Middle frontal gyrus (tissue), 1 donor: ENCODE data around the gene CEP170B.
"Not testable (repeated sequence)": the region's sequence is repeated elsewhere in the genome, so short reads cannot be mapped to it uniquely, and the experiment has no call there.

Experiments
- DNase-seq: peaks from one replicate; pipeline ENCODE4 v3.0.0-alpha.2; 2015; ENCODE audit warnings: low spot score; ENCODE audit errors: extremely low spot score

The CEP170B gene

DNA sequence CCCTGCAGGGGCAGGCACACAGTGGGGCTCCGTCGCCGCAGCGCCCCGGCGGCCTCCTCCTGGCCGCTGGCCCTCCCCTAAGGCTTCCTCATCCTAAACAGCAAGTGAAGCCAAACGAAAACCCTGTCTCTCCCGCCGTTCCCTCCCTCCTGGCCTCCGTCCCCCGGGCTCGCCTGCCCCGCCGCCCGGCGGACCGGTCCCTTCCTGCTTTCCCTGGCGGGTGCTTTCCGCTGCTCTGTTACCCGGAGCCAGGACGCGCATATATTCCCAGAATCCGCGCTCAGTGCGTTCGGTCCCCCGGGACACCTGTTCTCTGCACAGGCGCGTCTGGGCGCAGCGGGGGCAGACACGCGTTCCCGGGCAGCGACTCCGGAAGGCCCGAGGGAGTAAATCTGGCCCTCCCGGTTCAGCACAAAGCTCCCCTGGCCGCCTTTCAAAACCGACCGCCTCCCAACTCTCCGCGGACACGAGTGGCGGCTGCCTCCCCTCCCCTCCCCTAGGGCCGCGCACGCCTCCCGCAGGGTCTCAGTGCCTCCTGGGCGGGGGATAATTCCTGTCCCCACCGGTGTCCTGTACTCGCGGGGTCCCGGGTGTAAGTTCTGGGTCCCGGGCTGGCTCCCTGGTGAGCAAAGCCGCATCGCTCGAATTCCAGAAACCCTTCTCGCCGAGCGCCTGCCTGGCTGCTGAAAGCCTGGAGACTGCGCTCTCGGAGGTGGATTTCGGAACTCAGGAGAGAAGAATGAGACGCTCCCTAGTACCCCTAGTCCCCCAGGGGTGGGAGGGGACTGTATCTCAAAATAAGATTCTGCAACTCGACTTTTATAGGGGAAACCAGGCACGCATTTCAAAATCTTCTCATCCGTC lies 21.4 kb upstream of the CEP170B start:
- no peak for DNase-seq

DNA sequence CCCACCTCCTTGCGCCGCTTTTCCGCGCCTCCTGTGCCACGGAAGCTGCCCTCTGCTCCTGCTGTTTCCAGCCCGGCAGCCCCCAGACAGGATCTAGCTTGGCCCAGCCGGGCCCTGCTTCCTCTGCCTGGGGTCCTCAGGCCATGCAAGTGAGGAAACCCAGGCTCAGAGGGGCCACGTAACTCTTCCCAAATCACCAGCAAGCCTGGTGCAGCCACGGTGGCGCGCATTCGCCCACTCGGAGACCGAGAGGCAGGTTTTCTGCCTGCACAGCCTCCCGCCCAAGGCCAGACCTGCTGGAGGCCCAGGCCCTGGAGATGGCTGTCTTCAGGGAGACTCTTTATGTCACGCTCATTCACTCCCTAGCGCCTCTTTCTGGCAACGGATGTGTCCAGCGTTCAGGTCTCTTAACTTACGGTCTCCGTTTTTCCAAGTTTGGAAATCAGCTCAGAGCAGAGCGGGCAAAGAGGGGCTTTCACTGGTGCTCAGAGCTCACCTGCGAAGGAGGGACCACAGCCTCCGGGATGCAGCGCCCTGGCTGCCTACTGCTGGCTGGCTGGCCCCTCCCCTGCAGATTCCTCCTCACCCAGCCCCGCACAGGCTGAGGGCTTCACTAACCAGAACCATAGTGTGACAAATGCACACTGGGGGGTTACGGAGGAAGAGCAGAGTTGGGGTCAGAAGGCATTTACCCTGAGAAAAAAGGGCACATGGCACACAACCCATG lies 20.6 kb upstream of the CEP170B start:
- DNase-seq, result no peak

DNA sequence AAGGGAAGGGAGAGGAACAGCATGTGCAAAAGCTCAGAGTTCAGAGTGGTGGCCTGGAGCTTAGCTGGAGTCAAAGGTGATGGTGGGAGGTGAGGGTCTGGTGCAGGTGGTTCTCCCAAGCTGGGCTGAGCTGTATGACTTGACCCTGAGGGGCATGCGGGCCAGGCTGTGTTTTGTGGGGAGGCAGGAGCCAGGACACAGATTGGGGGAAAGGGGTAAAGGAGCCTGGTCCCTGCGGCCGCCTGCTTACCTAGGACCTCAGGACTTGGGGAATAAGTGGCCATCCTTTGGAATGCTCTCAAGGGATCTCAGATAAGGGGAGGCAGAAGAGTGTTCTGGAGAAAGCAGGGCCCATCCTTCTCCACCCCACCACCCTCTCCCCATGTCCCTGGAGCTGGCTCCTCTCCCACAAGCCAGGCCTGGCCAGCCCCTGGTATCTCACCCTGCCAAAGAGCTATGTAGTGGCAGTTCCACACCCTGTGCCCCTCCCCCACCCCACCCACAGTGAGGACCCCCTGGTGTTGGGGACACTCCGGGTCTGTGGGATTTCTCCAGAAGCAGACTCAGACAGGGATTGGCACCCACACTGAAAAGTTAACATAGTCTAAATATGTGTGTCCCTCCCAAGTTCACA lies 19.9 kb upstream of the CEP170B start:
- DNase-seq, result no peak

DNA sequence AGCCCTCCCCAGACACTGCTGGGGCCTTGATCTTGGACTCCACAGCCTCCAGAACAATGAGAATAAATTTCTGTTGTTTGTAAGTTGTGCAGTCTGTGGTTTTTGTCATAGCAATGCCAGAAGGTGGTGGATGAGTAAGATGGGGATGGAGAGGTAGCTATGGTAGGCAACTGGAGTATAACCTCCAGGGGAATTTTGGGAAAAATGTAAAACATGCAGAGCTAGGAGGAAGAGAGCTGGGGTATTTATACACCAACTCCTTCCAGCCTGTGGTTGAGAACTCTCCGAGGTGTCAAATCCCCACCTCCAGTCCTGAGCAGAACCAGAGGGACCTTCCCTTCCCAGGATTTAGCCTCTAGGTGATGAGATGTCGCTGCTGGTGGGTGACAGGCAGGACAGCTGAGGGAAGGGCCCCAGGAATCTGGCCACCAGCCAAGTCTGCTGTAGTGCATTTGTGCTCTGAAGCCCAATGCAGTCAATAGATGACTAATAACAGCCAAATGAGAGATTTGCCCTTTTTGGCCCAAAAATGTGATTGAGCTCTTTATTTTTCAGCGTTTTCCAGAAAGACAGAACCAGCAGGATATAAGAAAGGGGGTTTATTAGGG lies 19.1 kb upstream of the CEP170B start:
- DNase-seq, result no peak

DNA sequence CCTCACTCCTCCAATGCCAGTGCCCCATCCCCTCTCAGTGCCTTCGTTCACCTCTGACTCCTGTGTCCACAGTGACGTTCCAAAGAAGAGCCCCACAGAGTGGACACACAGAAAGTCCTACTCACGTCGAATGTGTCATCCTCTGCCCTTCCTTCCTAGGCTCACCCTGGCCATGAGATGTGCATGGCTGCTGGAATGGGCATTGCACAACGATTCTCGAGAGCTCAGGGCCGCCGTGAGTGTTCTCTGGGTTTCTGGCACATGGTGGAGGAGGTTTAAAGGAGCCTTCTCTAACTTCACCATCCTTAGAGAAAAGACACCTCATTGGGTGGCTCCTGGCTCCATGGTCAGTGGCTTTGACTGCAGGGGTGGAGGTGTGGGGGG lies 12.8 kb upstream of the CEP170B start:
- no peak for DNase-seq

- no peak for DNase-seq
These were observed 9.5 kb upstream of the CEP170B start for GRCh38 chr14:104855532-104856090.

DNA sequence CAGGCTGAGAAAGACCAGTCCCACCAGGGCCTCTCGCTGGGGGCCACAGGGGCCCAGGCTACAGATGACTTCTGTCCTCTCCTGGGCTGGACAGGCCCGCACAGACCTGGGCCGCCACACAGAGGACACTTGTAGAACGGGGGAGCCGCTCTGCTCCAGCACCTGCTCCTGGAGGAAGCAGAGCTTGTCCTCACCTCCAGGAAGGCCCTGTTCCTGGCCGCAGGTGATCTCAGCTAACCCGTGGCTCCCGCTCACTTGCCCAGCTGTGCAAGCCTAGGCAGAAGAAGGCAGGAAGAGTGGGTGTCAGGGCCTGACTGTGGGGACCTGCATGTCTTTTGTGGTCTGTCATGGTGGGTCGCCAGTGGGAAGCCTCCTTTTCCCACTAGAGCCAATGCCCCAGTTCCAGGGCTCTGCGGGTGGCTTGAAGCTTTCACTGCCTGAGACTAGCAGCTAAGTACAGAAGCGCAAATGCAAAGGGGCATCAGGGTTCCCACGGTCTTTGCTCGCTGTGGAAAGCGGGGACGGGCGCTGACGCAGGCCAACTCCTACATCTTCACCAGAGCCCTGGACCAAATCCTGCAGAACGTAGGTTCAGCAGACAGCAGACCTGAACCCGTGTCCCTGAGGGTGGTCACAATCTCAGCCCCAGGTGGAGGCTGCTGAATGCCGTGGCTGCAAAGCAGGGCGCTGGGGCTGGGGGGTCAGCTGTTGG lies 8.8 kb upstream of the CEP170B start:
- DNase-seq, result no peak

DNA sequence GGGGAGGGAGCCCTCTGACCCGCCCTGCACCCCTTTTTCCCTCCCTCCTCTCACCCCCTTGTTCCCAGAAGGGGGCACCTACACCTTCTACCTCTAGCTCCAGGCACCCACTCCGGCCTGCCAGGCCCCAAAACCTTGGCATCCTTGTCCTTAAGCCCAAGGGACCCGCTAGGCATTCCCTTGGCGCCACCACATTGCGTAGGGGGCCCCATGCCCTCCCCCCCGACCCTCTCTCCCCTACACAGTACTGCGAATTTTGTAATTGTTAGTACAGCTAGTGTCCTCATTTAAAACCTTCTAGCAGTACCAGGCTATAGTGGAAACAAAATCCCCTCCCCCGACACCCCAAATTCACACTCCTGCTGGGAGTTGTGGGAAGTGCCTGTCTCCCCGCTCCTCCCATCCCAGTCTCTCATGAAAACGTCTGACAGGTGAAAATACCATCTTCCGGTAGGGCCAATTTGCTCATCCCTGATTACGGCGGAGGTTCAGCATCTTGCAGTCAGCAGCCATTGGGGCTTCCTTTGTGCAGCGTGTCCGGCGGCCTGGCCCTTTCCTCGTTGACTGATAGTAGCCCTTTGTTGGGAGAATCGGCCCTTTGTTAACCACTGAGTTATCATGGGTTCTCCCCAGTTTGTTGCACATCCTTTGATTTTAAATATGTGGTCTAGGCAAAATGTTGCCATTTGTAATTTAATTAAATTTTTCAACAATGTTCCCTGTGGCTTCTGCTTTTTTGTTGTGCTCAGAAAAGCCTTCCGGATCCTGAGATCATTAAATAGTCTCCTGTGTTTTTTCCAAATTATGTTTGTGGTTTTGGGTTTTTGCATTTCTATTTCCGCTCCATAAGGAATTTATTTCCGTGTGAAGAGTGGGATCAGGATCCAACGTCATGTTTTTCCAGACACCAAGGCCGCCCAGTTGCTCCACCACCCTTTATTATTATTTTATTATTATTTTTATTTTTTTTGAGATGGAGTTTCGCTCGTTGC lies 7.9 kb upstream of the CEP170B start:
- DNase-seq, result no peak

DNA sequence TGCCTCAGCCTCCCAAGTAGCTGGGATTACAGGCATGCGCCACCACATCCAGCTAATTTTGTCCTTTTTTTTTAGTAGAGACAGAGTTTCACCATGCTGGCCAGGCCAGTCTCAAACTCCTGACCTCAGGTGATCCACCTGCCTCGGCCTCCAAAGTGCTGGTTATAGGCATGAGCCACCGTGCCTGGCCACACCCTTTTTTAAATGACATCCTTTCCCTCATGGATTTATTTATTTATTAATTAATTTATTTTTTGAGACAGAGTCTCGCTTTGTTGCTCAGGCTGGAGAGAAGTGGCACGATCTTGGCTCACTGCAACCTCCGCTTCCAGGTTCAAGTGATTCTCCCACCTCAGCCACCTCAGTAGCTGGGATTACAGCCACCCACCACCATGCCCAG lies 7.1 kb upstream of the CEP170B start:
- DNase-seq, result not testable (repeated sequence)

DNA sequence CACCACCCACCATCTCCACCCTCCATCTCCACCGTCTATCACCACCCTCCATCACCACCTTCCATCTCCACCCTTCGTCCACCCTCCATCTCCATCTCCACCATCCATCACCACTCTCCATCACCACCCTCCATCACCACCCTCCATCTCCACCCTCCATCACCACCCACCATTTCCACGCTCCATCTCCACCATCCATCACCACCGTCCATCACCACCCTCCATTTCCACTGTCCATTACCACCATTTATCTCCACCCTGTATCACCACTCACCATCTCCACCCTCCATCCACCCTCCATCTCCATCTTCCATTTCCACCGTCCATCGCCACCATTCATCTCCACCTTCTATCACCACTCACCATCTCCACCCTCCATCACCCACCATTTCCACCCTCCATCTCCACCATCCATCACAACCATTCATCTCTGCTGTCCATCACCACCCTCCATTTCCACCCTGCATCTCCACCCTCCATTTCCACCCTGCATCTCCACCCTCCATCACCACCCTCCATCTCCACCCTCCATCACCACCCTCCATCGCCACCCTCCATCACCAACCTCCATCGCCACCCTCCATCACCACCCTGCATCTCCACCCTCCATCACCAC lies 6.1 kb upstream of the CEP170B start:
- DNase-seq, result no peak

GRCh38 chr14:104859900-104860299 lies 5.2 kb upstream of the CEP170B start:
- DNase-seq, result no peak

DNA sequence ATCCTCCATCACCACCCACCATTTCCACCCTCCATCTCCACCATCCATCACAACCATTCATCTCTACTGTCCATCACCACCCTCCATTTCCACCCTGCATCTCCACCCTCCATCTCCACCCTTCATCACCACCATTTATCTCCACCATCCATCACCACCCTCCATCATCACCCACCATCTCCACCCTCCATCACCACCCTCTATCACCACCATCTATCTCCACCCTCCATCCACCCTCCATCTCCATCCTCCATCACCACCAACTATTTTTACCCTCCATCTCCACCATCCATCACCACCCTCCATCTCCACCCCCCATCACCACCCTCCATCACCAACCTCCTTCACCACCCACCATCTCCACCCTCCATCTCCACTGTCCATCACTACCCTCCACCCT lies 4.7 kb upstream of the CEP170B start:
- DNase-seq, result no peak

GRCh38 chr14:104863131-104863862 lies 1.8 kb upstream of the CEP170B start:
- DNase-seq, result no peak

DNA sequence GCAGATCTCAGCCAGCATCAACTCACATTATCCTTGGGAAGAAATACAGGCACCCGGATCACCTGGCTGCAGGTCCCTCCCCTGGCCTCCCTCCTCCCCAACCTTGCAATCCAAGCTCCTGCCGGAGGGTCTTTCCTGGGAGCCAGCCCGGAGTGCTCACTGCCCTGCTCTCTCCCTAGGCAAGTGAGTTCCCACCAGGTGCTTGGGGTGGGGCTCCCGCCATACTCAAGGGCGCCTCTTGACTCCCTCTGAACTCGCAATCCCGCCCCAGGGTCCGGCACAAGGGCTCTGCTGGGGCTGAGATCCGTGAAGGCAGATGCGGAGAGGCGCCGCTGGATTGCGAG lies 1.2 kb upstream of the CEP170B start:
- no peak for DNase-seq

- DNase-seq, result no peak
These were observed 594 bp upstream of the CEP170B start for GRCh38 chr14:104864267-104865080.

DNA sequence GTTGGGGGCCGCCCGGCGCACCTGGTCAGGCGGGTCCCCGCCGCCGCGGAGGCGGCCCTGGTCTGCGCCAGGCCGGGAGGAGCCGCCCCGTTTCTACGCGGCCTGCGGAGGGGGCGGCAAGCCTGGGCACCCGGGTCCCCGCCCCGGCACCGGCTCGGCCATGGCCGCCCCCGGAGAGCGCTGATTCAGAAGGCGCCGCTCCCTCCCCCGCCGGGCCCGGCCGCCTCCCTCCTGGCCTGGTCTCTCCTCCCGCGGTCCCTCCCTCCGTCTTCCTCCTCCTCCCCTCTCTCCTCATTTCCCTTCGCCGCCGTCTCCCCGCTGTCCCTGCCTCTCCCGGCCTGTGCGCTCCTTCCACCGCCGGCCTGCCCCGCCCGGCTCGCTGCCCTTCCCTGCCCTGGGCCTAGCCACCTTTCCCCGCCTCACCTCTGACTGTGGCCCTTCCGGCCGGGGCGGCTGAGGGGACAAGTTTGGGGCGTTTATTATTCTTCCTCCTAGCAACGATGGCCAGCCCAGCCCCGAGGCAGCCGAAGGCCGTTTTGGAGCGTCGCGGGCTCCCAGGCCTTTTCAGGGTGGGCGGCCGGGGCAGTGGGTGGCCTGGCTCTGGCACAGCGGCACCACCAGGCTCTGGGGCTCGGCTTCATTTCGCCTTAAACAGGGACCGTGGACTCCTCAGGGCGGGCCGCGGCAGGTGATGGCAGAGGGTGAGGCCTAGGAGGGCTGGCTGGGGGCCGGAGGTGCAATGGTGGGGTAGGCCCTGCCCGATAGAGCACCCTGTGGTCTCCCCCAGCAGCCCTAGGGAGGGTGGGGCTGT lies 768 bp downstream of the CEP170B start:
- no peak for DNase-seq
